ENCODE results near the gene ILF2.

GRCh38 chr1:153655333-153655732, 15.5 kb downstream of the ILF2 start:
- TF ChIP-seq CTCF (IDR thresholded peaks at IDR 0.05) (no peak), EP300 (IDR thresholded peaks at IDR 0.05) (no peak), POLR2A (IDR thresholded peaks at IDR 0.05) (no peak)

Data from gastroesophageal sphincter (tissue), 3 donors.